Coronary artery (tissue), 2 donors: ENCODE measurements around the gene AP2A2.

Source experiments
- DNase-seq: peaks from one replicate; pipeline ENCODE4 v3.0.0-alpha.2; 2017; ENCODE audit warnings: low spot score
- H3K27ac ChIP-seq, 2 donors: fragments of 200-600 bp; sonication (generic); one replicate each; pipeline ENCODE4 v1.5.1; 2016 to 2019
- H3K4me3 ChIP-seq: fragments of 200-600 bp; sonication (generic); 2 replicates; pipeline ENCODE4 v1.5.1; 2016; ENCODE audit warnings: mild to moderate bottlenecking, moderate library complexity
- CTCF ChIP-seq: fragments of 200-600 bp; sonication (generic); IDR thresholded peaks from one replicate; pipeline ENCODE4 v1.5.1; 2019; ENCODE audit warnings: antibody characterized with exemption

Gene AP2A2

GRCh38 chr11:1059759-1060158 lies 134.1 kb downstream of the AP2A2 start:
- TF ChIP-seq CTCF, result no peak
- H3K27ac ChIP-seq, result no peak overlapping the region
- no peak overlapping the region for H3K4me3 ChIP-seq
- DNase-seq, result no peak

GRCh38 chr11:1060410-1060809 lies 134.7 kb downstream of the AP2A2 start:
- no peak overlapping the region for H3K27ac ChIP-seq
- no peak for DNase-seq

GRCh38 chr11:1060852-1061616 lies 135.4 kb downstream of the AP2A2 start:
- no peak for TF ChIP-seq CTCF
- no peak overlapping the region for H3K27ac ChIP-seq
- DNase-seq, result no peak

More at GRCh38 chr11:1060410-1060809, 134.7 kb downstream of the AP2A2 start:
- no peak for TF ChIP-seq CTCF
- H3K4me3 ChIP-seq, result no peak overlapping the region

More at GRCh38 chr11:1060852-1061616, 135.4 kb downstream of the AP2A2 start:
- H3K4me3 ChIP-seq, result no peak overlapping the region
